C4-2B (cell line): ENCODE results near the gene KLK6.

Experiments
- ZFX ChIP-seq: fragments of 450-650 bp; IDR thresholded peaks from 2 replicates; pipeline ENCODE4 v1.6.1; 2017
- TF ChIP-seq, protein P1 (sequence below): fragments of 450-650 bp; conservative IDR thresholded peaks from 2 replicates; pipeline ENCODE4 v1.5.1; 2017; ENCODE audit warnings: mild to moderate bottlenecking

DNA sequence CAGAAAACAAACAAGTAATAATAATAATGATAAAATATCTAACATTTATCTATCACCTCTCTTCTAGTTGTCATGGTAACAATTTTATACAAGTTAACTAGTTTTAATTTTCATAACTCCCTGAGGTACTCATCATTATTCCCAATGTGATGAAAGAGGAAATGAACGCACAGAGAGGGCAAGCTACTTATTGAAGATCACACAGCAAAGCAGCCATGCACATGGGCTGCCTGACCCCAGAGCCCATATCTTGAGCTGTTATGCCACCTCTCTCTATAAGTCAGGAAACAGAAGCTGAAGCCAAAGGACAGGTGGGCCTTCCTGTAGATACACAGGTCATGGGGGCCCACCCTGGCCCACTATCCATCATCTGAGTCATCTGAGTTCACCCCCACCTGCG, 53.3 kb downstream of the KLK6 start:
- TF ChIP-seq, protein P1, sequence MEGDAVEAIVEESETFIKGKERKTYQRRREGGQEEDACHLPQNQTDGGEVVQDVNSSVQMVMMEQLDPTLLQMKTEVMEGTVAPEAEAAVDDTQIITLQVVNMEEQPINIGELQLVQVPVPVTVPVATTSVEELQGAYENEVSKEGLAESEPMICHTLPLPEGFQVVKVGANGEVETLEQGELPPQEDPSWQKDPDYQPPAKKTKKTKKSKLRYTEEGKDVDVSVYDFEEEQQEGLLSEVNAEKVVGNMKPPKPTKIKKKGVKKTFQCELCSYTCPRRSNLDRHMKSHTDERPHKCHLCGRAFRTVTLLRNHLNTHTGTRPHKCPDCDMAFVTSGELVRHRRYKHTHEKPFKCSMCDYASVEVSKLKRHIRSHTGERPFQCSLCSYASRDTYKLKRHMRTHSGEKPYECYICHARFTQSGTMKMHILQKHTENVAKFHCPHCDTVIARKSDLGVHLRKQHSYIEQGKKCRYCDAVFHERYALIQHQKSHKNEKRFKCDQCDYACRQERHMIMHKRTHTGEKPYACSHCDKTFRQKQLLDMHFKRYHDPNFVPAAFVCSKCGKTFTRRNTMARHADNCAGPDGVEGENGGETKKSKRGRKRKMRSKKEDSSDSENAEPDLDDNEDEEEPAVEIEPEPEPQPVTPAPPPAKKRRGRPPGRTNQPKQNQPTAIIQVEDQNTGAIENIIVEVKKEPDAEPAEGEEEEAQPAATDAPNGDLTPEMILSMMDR, result no peak
- no peak for TF ChIP-seq ZFX
